Endothelial cell of umbilical vein (primary cell): ENCODE measurements around the gene PSME3IP1.

ENCODE experiments used
- CTCF ChIP-seq, 2 donors: IDR thresholded peaks; 1 replicate in 1 of 2; 2 replicates in 1 of 2; pipeline ENCODE4 v1.5.1; 2011; ENCODE audit warnings: low read length in 2 of 2, mild to moderate bottlenecking in 2 of 2, moderate library complexity in 2 of 2, control low read depth in 1 of 2, inconsistent platforms in 1 of 2, low read depth in 1 of 2; ENCODE audit not compliant: insufficient read depth in 1 of 2; ENCODE audit errors: extremely low read depth in 1 of 2
- EZH2 ChIP-seq: IDR thresholded peaks from 2 replicates; pipeline ENCODE4 v1.6.1; 2012; ENCODE audit warnings: borderline replicate concordance, low read depth, mild to moderate bottlenecking, moderate library complexity, low read length, inconsistent platforms; ENCODE audit not compliant: severe bottlenecking
- MYC ChIP-seq: IDR thresholded peaks from one replicate; pipeline ENCODE4 v1.6.1; 2011; ENCODE audit warnings: mild to moderate bottlenecking, low read depth, low read length
- POLR2A ChIP-seq: IDR thresholded peaks from 2 replicates; pipeline ENCODE4 v1.6.1; 2012; ENCODE audit warnings: low read depth, mild to moderate bottlenecking, control low read depth, low read length
- POLR2AphosphoS5 ChIP-seq: IDR thresholded peaks from 2 replicates; pipeline ENCODE4 v1.6.1; 2012; ENCODE audit warnings: low read depth, mild to moderate bottlenecking, control low read depth, low read length, moderate library complexity; ENCODE audit not compliant: insufficient read depth
- TF ChIP-seq, protein P1 (sequence below): IDR thresholded peaks from 2 replicates; pipeline ENCODE4 v1.6.1; 2011; ENCODE audit not compliant: insufficient read depth, insufficient read length

DNA sequence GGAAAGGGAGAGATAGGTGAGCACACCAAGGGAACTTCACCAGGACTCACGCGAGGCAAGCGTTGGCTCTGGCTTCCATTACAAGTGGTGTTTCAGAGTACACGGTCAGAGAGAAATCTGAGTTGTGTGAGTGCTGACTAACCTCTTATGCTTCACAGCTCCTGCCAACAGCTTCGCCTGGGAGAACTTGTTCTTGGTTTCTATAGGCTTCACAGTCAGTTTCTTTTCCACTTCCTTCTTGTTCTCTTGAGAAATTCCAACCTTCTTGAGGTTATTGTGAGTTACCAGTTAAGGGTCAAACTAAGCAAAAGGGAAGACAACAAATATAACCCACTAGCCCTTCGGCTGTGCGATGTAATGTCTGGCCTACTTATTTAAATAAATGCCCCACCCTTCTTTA lies 18.9 kb downstream of the PSME3IP1 start:
- TF ChIP-seq CTCF (IDR thresholded peaks at IDR 0.05; ENCODE audit: extremely low read depth in 1 of 2, insufficient read depth in 1 of 2, low read depth in 1 of 2, low read length in 2 of 2) (no peak), POLR2A (no peak), MYC (no peak), EZH2 (no peak), POLR2AphosphoS5 (no peak)
- TF ChIP-seq, protein P1, sequence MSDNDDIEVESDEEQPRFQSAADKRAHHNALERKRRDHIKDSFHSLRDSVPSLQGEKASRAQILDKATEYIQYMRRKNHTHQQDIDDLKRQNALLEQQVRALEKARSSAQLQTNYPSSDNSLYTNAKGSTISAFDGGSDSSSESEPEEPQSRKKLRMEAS: no peak
